Chondrocyte (in vitro differentiated cells): ENCODE data around the gene AHDC1. TPM values are rescaled to one million over a fixed set of nuclear protein-coding genes. Genes with fewer than 3 reads are reported as not detected.

Experiments used
- DNase-seq: peaks from one replicate; pipeline ENCODE4 v3.0.0; 2021; ENCODE audit warnings: mixed read lengths, low spot score
- H3K27ac Mint-ChIP-seq: one replicate; pipeline ENCODE4 v1.8.0; 2021; ENCODE audit warnings: mild to moderate bottlenecking, moderate library complexity, mixed read lengths; ENCODE audit not compliant: unreplicated experiment
- H3K27me3 Mint-ChIP-seq: 2 replicates; pipeline ENCODE4 v1.8.0; 2021; ENCODE audit warnings: low read depth, mixed read lengths
- H3K36me3 Mint-ChIP-seq: 2 replicates; pipeline ENCODE4 v1.8.0; 2021; ENCODE audit warnings: low read depth, mixed read lengths
- H3K4me1 Mint-ChIP-seq: 2 replicates; pipeline ENCODE4 v1.8.0; 2021; ENCODE audit warnings: low read depth, mild to moderate bottlenecking, mixed read lengths
- H3K4me3 Mint-ChIP-seq: one replicate; pipeline ENCODE4 v1.8.0; 2021; ENCODE audit warnings: mild to moderate bottlenecking, moderate library complexity, mixed read lengths; ENCODE audit not compliant: unreplicated experiment
- H3K9me3 Mint-ChIP-seq: 2 replicates; pipeline ENCODE4 v1.8.0; 2021; ENCODE audit warnings: low read depth, mixed read lengths
- CTCF ChIP-seq: fragments of 200-600 bp; sonication (generic); IDR thresholded peaks from 2 replicates; pipeline ENCODE4 v1.5.0; 2021; ENCODE audit warnings: antibody characterized with exemption, mild to moderate bottlenecking, moderate library complexity
- total RNA-seq: library from RNA; stranded (reverse); gene quantifications from 3 replicates; pipeline ENCODE4 v1.2.1, GENCODE V29; 2021

Gene AHDC1
- total RNA-seq, 1 donor from 2014 or later = 61.8 TPM

DNA sequence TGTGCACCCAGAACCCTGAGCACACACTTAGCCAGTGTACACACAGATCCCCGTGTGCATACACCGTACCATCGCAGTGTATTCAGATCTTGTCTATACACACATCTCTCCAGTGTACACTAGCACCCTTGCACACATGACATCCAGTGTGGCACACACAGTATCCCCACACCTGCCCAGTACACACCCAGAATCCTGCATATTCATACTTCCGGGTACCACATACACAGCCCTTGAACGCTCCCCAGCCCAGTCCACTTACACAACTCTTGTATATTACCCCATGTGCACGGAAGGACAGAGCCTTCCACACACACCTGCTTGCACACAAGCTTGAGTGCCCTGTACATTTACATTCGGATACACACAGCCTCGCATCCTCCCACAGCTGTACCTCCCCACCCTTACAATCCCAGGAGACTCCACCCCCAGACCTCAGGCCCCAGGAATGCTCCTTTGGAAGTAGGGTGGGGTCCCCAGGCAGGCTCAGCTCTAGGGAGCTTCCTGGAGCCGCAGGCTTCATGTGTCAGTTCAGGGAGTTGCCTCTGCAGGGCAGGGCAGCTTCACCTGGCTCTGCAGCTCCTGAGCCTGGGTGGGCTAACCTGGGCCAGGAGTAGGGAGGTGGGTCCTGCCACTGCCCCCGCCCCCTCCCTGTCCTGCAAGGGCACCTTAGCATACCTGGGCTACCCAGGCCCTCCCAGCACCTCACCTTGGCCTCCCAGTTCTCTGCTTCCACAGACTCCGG lies 46.2 kb downstream of the AHDC1 start:
- Mint-ChIP-seq H3K27ac (peak overlapping the region; percentile 93), H3K36me3 (peaks cover 5% of the 10 kb centered on the region), H3K9me3 (no peaks in the 10 kb centered on the region), H3K27me3 (no peaks in the 10 kb centered on the region), H3K4me1 (peaks cover 78% of the 10 kb centered on the region), H3K4me3 (no peak overlapping the region)
- no peak for TF ChIP-seq CTCF
- no peak for DNase-seq

DNA sequence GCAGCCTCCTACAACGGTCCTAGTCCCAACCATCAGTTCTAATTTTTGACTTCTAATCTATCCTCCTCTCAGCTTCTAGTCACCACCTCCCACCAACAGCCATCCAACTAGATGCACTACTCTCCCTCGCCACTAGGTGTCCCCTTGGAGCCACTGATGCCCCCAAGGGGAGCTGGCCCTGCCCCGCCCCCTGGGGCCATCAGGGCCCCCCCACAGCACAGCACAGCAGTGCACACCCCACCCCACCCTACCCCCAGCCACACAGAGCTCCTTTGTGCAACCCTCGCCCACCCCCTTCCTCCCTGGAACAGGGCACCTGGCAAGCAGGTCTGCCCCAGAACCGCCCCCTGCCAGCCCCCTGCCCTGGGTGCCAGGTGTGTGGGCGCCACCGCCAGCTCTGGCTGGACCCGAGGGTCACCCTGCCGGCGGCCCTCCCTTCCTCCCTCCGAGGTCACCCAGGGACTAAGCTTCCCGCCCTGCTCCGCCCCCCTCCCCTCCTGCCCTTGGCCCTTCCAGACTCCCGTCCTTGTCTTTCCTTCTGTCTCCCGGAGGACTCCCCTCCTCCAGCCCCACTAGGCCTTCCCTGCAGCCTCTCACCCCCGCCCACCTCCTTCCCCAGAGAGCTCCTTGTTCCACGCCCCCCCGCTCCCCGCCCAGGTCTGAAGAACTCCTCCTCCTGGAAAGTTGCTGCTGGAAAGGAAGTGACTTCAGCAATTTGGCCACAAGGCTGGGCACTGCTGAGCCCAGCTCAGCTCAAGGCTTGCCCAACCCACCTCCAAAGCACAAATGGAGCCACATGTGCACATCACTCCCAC lies 47.0 kb downstream of the AHDC1 start:
- Mint-ChIP-seq H3K9me3 (no peaks in the 10 kb centered on the region), H3K4me1 (peaks cover 70% of the 10 kb centered on the region), H3K27me3 (no peaks in the 10 kb centered on the region), H3K36me3 (peaks cover 5% of the 10 kb centered on the region), H3K27ac (peak overlapping the region; percentile 93), H3K4me3 (no peak overlapping the region)
- peak; percentile 100 for TF ChIP-seq CTCF
- DNase-seq = no peak

DNA sequence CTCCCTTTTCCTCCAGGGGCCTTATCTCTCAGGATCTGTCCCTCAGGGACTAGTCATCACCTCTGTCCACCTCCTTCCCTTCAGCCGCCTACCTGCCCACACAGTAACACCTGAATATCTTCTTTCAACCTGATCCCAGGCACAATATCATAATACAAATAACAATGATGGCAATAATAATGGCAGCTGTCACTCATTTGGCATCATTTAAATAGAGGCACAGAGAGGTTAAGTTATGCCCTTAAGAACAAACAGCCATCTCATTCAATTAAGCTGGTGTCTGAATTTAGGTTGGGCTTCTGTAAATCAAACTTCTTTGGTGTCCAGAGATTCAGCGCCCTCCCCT lies 47.5 kb downstream of the AHDC1 start:
- TF ChIP-seq CTCF = peak; percentile 39
- no peak for DNase-seq
- peak overlapping the region; percentile 92 for H3K27ac Mint-ChIP-seq
- peaks cover 6% of the 10 kb centered on the region for H3K36me3 Mint-ChIP-seq
- peaks cover 64% of the 10 kb centered on the region for H3K4me1 Mint-ChIP-seq
- H3K4me3 Mint-ChIP-seq = peak overlapping the region; percentile 40
- no peaks in the 10 kb centered on the region for H3K27me3 Mint-ChIP-seq
- no peaks in the 10 kb centered on the region for H3K9me3 Mint-ChIP-seq

DNA sequence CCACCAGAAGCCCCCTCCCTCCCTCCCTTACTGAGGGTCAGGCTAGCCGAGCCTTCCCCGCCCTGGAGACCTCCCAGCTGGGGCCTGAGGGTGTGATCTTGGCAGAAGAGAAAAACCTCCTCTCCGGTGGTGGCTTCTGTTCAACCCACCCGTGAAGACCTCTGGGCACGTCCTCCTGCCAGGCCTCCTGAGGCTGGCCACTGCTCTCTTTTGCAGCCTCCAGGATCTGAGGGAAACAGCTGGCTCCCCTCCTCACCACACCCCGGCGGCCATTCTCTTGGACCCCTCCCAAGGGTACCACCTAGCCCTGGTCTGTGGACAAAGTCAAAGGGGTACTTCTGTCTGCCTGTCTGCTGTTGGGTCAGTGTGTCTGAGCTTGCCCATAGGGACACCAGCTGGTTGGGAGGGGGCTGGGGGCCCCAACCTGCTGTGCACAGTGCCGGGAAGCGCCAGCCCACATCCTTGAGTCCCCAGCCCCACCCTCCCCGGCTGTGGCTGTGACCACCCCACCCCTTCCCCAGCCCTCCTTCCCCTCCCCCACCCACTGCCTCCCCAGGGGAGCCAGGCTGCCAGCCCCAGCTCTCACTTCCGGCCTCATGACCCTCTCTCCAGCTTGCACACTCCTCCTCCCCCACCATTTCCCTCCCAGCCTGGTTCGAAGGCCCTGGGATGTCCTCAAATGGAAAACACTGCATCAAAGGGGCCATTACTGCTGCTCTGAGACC lies 48.1 kb downstream of the AHDC1 start:
- no peaks in the 10 kb centered on the region for H3K27me3 Mint-ChIP-seq
- H3K4me1 Mint-ChIP-seq = peaks cover 59% of the 10 kb centered on the region
- peak overlapping the region; percentile 40 for H3K4me3 Mint-ChIP-seq
- no peak for DNase-seq
- H3K27ac Mint-ChIP-seq = peak overlapping the region; percentile 92
- TF ChIP-seq CTCF = no peak
- no peaks in the 10 kb centered on the region for H3K9me3 Mint-ChIP-seq
- H3K36me3 Mint-ChIP-seq = peaks cover 8% of the 10 kb centered on the region
